NCI-H2227 (cell line): ENCODE data around the gene SETD1B.
"Not testable (repeated sequence)": the region's sequence is repeated elsewhere in the genome, so short reads cannot be mapped to it uniquely, and the experiment has no call there.

Source experiments
- DNase-seq: peaks from one replicate; lab custom pipeline; 2025; ENCODE audit not compliant: unreplicated experiment; lab: John Stamatoyannopoulos, UW

Gene SETD1B

DNA sequence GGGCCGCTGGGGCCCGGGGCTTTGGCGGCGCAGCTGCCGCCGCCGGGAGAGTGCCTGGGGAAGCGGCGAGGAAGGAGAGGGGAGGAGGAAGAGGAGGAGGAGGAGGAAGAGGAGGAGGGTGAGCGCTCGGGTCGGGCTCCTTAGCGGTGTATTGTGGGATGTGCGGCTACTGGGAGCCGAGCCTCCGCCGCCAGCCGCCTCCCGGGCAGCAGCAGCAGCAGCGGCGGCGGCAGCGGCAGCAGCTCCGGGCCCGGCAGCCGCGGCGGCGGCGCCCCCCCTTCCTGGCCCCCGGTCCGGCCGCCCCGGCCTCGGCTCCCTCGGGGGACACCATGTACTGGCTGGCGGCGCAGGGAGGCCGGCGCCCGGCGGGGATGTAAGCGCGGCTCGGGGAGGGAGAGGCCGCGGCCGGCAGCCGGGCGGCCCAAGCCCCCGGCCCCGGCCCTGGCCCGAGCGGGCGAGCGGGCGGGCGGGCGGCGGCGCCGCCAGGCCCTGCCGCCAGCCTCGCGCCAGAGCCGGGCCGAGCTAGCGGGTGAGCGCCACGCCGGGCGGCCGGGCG, at the start of gene SETD1B:
TSS of gene SETD1B (plus strand) at position 149 of the 556 bp plus-strand sequence. CDS start 729 bp downstream, outside the sequence.
- DNase-seq, result peak; percentile 53

DNA sequence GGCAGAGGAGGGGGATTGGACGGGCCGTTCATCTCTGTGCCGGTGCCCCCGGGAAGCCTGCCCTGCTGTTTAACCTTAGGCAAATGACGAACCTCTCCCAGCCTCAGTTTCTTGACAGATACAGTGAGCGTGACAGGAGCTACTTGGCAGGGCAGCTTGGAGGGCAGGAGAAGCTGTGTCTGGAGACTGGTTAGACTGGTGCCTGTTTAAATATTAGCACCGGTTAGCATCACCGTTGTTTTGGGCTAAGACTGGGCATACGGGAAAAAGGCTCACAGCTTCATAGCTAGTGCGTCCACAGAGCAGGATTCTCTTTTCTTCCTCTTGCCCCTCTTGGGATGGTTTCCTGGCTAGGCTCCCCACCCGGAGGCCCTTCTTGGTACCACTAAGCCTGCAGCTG, 49.0 kb upstream of the SETD1B start:
- no peak for DNase-seq

DNA sequence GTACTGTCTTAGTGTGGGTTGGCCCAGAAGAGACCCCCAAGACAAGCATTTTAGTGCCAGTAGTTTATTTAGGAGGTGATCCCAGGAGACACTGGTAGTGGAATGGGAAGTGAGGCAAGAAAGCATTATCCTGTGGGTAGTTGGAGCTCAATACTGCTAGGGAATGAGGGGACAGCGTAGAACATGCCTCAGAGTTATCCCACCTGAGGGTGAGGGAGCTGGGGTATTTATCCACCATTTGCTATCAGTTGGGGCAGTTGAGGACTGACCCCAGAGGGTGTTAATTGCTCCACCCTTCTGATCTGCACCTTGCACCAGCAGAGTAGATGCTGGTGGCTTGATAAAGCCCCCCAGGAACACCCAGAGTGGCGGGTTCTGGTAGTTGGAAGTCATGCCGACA, 48.2 kb upstream of the SETD1B start:
- DNase-seq, result no peak

DNA sequence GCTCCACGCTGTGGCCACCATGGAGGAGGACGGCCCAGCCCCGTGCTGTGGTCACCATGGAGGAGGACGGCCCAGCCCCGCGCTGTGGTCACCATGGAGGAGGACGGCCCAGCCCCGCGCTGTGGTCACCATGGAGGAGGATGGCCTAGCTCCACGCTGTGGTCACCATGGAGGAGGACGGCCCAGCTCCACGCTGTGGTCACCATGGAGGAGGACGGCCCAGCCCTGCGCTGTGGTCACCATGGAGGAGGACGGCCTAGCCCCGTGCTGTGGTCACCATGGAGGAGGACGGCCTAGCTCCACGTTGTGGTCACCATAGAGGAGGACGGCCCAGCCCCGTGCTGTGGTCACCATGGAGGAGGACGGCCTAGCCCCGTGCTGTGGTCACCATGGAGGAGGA, 45.3 kb upstream of the SETD1B start:
- DNase-seq, result not testable (repeated sequence)

DNA sequence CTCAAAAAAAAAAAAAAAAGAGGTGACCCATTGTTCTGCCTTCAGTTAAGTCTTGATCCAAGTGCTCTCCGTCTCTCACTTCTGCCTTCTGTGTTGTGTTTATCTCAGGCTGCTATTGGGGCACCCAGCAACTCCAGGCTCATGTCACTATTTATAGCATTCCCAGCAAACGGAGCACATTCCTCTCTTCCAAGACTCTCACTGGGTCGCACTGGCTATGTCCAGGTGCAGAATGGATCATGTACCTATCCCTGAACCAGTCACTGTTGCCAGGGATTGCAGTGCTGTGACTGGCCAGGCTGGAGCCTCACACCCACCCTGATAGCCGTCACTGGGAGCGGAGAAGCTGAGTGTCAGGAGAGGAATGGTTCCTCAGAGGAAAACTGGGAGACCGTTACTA, 41.5 kb upstream of the SETD1B start:
- DNase-seq, result no peak

DNA sequence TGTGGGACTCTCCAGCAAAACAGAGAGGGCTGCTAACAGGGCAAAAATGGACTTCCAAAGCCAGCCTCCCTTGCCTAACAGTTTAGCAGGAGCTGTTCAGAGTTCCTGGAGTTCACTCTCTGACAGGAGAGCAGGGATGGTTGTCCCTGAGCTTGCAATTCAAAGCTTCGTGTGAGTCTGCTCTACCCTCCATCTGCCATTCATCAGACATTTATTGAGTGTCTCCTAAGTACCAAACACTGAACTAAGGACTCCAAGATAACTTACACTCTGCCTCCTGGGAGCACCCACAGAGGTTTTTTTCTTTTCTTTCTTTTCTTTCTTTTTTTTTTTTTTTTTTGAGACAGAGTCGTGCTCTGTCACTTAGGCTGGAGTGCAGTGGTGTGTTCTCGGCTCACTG, 39.0 kb upstream of the SETD1B start:
- DNase-seq, result no peak

DNA sequence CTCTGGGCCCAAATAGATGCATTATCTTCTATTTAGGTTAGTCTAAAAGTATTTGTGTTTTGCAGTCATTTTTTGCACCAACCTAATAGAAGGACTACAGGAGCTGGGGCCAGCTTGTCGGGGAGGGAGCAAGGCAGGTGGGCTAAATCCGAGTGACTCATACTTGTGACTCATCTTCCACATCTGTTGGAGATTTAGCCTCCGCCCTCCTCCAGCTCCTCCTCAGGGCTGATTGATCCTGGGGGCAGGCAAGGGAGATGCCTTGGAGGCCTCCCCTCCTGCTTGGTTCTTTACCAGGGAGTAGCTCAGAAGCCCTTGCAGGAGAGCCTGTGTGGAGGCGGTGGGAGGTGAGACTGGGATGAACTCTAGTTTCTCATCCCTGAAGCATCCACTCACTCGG, 38.2 kb upstream of the SETD1B start:
- DNase-seq, result no peak

DNA sequence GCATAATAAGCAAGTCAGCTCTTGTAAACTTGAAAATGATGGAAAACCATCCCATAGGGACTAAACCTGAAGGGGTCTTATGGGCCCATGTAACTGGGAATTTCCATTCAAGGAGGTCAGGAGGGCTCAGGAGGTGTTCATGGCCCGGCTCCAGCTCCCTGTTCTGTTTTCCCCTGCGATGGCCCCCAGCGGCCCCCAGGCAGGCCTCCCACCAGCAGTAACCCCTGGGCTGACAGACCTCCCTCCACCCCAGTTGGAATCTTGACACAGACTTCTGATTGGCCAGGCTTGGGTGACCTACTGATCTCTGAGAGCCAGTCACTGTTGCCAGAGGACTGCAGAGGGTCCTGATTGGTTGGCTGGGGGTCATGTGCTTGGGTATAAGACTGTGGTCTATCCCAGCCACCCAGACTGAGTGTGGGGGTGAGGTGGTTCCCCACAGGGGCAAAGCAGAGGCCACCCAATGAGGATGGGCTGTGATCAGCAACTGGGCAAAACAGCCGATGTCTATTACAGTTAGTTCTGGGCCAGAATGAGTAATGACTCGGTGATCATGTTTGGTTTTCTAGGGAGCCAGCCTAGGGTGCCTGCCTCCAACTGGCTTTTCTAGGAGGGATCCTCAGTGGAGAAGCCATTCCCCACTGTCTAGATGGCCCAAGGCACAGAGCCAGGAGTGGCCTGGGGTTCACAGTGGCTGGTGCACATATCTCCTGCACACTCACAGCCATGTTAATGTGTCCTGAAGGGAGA, 37.3 kb upstream of the SETD1B start:
- no peak for DNase-seq

DNA sequence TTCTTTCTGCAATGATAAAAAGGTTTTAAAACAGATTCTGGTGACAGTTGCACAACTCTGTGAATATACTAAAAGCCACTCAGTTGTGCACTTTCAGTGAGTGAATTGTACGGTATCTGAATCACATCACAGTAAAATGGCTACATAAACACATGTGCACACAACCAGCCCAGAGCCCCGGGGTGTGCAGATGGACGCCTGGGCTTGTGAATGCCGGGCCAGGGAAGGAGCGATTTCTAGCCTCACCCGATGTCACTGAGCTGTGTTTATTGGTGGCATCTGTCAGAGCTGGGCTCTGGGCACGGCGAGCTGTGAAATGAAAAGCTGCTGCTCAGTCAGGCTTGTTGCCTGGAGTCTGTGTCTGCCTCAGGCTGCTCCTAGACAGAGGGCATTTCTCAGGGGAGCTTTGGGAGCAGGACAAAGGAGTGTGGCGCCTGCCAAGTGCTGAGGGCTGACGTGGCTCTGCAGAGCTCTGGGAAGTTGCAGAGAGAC, 36.2 kb upstream of the SETD1B start:
- DNase-seq, result no peak

DNA sequence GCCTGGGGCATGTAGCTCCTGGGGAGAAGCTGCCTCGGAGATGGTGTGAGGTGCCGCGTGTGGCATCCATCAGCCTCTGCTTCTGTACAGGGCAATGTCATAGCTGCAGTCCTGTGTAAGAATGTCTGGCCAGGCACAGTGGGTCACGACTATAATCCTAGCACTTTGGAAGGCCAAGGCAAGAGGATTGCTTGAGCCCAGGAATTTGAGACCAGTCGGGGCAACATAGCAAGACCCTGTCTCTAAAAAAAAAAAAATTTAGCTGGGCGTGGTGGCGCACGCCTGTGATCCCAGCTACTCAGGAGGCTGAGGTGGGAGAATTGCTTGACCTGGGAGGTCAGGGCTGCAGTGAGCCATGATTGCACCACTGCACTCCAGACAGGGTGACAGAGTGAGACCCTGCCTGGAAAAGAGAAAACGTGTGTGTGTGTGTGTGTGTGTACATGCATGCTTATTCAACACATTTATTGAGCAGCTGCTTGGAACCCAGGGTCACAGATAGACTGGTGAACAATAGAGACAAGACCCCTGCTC, 34.4 kb upstream of the SETD1B start:
- no peak for DNase-seq

DNA sequence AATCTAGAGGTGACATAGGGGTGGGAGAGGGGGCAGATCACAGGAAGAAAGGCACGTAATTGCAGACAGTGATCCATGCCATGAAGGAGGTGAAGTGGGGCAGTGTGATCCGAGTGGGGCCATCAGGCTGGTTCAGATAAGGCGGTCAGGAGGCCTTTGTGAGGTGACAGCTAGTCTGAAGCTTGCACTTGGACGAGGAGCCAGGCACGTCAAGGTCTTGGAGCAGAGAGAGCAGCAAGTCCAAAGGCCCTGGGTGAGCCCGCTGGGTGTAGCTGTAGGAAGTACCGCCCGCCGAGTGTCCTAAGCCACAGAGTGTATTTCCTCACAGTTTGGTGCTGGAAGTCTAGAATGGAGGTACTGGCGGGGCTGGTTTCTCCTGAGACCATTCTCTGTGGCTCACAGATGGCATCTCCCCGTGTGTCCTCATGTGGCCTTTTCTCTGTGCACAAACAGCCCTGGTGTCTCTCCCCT, 33.9 kb upstream of the SETD1B start:
- DNase-seq, result no peak

DNA sequence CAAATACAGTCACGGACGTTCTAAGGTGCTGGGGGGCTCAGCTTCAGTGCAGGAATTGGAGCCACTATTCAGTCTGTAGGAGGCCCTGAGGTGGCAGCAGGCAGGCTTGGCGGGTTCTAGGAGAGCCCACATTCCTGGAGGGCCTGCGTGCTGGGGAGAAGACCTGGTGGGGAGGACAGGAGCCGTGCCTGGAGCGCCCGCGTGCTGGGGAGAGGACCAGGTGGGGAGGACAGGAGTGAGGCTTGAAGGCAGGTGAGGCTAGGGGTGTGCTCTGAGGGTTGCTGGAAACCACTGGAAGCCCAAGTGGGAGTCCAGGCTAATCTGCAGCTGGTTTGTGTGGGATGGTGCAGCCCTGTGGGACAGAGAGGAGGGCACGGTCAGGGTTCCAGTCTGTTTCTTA, 33.4 kb upstream of the SETD1B start:
- DNase-seq, result no peak

DNA sequence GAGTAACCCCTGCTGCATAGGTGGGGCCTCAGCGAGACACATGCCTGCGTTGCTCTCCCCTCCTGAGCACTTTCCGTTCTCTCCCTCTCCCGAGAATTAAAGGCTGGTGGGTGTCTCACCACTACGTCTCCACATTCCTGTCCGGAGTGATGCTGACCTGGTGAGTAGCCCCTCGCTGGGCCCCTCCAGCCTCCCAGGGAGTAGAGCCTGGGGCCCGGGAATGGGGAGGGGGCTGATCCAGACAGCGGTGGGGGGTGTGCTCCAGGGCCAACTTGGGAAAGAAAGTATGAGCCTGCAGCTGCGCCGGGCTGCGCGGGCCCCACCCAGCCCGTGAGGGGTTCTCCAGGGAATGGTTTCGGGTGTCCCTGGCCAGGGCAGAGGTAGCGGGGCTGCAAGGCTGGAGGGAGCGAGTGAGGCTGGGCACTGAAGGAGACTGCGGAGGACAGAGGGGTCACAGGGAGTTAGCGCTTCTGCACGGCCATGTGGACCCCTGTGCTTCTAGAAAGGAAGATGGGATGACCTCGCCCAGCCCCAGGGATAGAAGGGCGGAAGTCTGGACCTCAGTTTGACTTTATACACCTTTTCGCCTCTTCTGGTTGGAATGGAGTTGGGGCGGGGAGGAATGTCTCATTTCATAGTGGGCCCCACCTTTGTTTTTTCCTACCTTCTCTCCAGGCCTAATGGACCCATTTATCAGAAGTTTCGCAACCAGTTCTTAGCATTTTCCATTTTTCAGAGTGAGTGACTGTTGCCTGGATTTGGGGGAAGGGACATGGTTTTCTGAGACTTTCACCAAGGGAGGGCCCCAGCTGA, 32.8 kb upstream of the SETD1B start:
- DNase-seq, result no peak

DNA sequence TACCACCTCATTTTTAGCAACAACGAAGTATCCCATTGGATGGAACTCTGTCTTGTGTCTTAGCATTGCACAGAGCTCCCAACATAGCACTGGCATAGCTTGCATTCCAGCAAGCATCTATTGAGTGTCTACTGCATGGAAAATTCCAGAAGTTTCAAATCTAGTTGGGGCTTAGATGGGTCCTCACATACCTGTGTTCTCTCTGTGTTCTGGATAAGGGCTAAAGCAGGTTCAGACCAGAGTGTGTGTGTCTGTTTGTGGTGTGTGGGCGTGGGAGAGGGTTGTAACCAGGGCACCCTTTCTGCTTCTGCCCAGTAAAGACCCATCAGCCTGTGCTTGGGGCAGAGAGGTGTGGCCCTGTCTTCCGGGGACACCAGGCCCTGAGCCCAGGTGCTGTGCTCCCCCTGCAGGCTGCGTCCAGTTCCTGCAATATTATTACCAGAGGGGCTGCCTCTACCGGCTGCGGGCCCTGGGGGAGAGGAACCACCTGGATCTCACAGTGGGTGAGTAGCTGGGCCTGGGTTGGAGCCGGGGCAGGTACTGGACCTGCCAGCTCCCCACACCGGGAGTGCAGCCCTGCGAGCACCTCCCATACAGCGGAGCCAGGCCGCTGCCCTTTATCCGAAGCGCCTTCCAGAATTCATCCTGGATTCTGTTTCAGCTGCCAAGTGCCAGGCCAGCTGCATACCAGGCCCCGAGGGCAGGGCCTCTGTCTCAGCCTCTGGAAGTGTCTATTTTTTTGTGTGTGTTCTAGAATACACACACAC, 30.6 kb upstream of the SETD1B start:
- DNase-seq, result peak; percentile 67

DNA sequence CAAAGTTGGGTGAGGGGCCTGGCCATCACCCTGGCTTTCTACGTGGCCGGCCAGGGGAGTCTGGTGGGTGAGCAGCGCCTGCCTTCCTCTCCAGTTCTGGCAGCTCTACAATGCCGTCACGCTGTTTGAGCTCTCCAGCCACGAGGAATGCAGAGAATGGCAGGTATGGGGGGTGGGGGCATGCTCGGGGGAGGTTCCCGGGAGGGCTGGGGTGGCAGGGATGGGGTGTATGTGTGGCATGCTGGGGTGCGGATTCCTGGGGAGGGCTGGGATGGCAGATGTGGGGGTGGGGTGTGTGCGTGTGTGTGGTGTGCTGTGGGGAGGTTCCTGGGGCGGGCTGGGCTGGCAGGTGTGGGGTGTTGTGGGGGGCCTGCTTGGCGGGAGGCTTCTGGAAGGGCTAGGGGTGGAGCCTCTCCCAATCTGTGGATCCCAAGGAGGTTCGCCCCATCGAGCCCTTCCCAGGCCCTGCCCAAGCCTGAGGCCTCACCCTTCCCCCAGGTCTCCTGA, 28.8 kb upstream of the SETD1B start:
- no peak for DNase-seq

DNA sequence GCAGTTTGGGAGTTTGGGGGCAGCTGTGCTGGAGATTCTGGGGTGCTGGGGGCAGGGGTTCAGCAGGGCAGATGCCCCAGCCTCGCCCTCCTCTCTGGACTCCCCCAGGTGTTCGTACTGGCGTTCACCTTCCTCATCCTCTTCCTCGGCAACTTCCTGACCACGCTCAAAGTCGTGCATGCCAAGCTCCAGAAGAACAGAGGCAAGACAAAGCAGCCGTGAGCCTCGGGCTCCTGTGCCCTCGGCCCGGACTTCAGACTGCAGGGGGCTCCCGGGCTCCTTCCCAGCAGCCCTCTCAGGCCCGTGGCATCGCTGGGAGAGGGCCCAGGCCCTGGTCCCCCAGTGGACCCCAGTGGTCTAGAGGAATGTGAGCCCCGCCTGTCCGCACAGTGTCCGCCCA, 28.3 kb upstream of the SETD1B start:
- DNase-seq, result no peak

DNA sequence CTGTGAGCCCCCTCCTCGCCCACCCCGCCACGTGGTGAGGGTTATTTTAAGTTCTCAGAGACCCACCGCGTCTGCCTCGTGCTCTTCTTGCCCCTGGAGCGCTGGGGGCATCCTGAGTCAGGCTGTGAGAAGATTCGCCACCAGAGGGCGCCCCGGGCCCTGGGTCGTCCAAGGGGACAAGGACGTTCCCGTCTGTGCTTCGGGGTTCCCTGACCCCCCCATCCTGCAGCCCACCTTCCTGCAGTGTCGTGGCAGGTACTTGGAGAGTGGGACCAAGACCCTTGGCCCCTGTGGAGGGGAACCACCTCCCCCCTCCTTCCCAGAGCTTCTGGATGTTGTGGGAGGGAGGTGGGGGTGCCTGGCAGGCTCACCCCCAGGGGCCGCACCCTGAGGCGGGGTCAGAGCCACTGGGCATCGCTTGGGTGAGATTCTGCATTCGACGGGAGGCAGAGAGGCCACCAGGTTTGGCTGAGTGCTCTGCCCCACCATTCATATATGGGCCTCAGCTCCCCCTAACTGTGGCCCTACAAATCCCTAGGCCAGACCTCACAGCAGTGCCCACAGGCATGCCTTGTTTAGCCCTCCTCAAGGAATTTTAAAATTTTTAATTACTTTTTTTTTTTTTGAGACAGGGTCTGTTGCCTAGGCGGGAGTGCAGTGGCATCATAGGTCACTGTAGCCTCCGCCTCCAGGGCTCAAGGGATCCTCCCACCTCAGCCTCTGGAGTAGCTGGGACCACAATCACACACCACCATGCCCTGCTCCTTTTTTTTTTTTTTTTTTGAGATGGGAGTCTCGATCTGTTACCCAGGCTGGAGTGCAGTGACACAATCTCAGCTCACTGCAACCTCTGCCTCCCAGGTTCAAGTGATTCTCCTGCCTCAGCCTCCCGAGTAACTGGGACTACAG, 27.4 kb upstream of the SETD1B start:
- DNase-seq, result peak; percentile 68

DNA sequence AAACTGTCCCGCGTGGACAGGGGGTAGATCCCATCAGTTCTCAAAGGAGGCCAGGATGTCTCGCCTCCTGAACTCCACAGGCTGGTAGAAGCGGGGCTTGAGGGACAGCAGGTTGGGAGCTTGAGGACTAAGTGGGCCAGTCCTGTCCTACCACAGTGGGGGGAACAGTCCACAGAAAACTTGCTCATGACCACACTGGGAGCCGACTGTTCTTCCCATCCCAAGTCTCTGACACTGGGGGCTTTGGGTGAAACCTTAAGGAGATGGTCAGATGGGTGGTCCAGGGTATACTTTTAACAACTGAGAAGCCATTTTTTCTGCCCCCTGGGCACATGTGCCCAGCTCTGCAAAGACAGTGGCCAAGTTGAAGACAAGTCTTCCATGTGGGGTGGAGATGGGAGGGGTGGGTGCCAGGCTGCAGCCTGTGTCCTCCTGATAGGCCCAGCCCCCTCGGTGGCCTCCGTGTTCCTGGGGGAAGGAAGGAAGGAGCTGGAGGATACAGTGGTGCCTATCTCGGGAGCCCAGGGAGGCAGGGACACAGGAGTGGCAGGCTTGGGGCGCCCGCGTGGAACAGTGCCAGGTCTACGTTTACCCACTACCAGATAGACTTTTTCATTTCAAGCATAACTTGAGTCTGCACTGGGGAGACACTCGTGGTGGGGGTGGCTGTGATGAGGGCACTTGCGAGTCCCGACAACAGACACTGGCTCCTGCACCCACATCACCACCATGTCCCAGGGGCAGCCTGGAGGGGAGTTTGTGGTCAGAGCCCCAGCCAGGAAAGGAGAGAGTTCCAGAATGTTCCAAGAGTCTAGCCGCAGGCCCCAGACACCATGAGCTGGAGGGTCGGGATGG, 25.0 kb upstream of the SETD1B start:
- no peak for DNase-seq
